HuH-7 (cell line): ENCODE results near the gene AGAP2.
"Not testable (repeated sequence)": the region's sequence is repeated elsewhere in the genome, so short reads cannot be mapped to it uniquely, and the experiment has no call there.

Source experiments
- DNase-seq: peaks from one replicate; pipeline ENCODE4 v3.0.0; 2011; ENCODE audit warnings: low spot score

Gene AGAP2

GRCh38 chr12:57694459-57695019 lies 44.0 kb downstream of the AGAP2 start:
- DNase-seq: no peak

DNA sequence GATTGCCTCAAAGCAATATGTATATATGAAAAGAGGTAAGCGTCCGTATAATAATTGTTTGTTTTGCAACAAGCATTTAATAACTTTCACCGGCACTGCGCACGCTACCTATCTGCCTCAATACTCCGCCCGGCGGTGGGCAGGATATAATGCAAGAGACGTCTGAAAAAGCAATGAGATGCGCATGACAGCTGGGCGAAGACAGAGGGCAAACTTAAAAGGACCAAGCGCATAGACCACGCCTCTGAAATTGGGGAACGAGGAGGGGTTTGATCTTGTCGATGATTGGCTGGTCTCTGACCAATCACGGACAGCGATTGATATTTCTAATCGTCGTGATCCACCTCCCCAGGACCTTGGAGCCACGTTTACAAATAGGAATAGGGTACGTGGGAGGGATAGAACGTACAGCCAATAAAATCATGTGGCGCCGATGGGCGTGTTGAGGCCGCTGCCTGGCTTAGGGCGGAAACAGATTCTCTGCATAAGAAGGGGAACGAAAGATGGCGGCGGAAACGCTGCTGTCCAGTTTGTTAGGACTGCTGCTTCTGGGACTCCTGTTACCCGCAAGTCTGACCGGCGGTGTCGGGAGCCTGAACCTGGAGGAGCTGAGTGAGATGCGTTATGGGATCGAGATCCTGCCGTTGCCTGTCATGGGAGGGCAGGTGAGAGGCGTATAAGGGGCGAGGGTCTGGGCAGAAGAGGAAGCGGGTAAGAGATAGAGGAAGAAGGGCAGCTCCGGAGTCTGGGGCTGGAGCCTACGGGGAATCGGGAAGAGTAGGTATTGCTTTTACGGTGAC lies 44.7 kb downstream of the AGAP2 start, which contains the start of gene OS9:
Gene OS9 (plus strand): TSS at position 474 of the 800 bp plus-strand sequence. CDS start 30 bp downstream, at position 504.
- DNase-seq: peak; percentile 91

- no peak for DNase-seq
These were observed 45.3 kb downstream of the AGAP2 start for GRCh38 chr12:57693317-57693658.

GRCh38 chr12:57692500-57692899 lies 46.0 kb downstream of the AGAP2 start:
- DNase-seq: no peak

- DNase-seq: no peak
These were observed 49.6 kb downstream of the AGAP2 start for GRCh38 chr12:57688931-57689330.

- DNase-seq: no peak
These were observed 50.7 kb downstream of the AGAP2 start for GRCh38 chr12:57687862-57688261.

GRCh38 chr12:57679697-57680096 lies 58.8 kb downstream of the AGAP2 start:
- DNase-seq: no peak

- DNase-seq: not testable (repeated sequence)
These were observed 60.6 kb downstream of the AGAP2 start for GRCh38 chr12:57677947-57678346.

DNA sequence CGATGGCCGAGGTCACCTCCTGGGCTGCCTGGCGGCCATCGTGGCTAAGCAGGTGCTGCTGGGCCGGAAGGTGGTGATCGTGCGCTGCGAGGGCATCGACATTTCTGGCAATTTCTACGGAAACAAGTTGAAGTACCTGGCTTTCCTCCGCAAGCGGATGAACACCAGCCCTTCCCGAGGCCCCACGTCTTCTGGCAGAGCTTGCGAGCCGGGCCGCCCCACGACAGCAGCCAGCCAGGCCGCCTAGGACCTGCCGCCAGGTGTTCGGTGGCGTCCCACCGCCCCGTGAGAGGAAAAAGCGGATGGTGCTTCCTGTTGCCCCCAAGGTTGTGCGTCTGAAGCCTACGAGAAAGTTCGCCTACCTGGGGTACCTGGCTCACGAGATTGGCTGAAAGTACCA lies 63.9 kb downstream of the AGAP2 start:
- no peak for DNase-seq
